Pancreas (tissue), 10 donors: ENCODE results near the gene BRD2. TPM values are rescaled to one million over a fixed set of nuclear protein-coding genes. Genes with fewer than 3 reads are reported as not detected.

Experiments used
- ATAC-seq, 4 donors: fragments of 200-7000 bp; cut with Tn5 transposase; one replicate each; pipeline versions ENCODE4 v1.8.0 to v1.9.1; 2020; ENCODE audit warnings: mild to moderate bottlenecking in 4 of 4, moderate library complexity in 4 of 4
- DNase-seq, 6 donors: peaks; one replicate each; pipeline ENCODE4 v3.0.0-alpha.2; 2020
- FAIRE-seq: peaks from 2 replicates; lab custom pipeline; 2012; peaks lifted over from hg19 to GRCh38; lab: Jason Lieb, UNC
- H3K27ac ChIP-seq, 4 donors: fragments of 200-600 bp; sonication (generic); 1 replicate in 3 of 4; 2 replicates in 1 of 4; pipeline versions ENCODE4 v1.5.0 to v1.8.0; 2020
- H3K27me3 ChIP-seq, 4 donors: fragments of 200-600 bp; one replicate each; pipeline ENCODE4 v1.8.0; 2021
- H3K36me3 ChIP-seq, 3 donors: fragments of 200-600 bp; sonication (generic) in 1 of 3; one replicate each; pipeline versions ENCODE4 v1.5.0 to v1.8.0; 2020 to 2021
- H3K4me1 ChIP-seq, 3 donors: fragments of 200-600 bp; one replicate each; pipeline ENCODE4 v1.8.0; 2021
- H3K4me3 ChIP-seq, 4 donors: fragments of 200-600 bp; sonication (generic) in 2 of 4; one replicate each; pipeline versions ENCODE4 v1.5.0 to v1.8.0; 2020 to 2021
- H3K9me3 ChIP-seq, 4 donors: fragments of 200-600 bp; one replicate each; pipeline ENCODE4 v1.8.0; 2021
- CTCF ChIP-seq, 4 donors: fragments of 200-600 bp; sonication (generic) in 3 of 4; IDR thresholded peaks; one replicate each; pipeline versions ENCODE4 v1.5.0 to v1.8.0; 2021; ENCODE audit warnings: antibody characterized with exemption in 4 of 4
- WGBS, 2 donors: extraction: QIAGEN DNeasy Blood & Tissue Kit; methylation state at CpG; one replicate each; pipeline ENCODE4 v1.1.7; 2013; 5-methylcytosine and 5-hydroxymethylcytosine counted together
- intact Hi-C, 3 donors: fragments of 100-400 bp; cut with DNase I; formaldehyde crosslinking; loops; one replicate each; pipeline versions ENCODE4 v1.11.1 to v1.14.2; 2022
- polyA plus RNA-seq, 2 donors: library from polyadenylated mRNA; stranded (reverse); fragments of 200-250 nt; gene quantifications; one replicate each; pipeline ENCODE4 v1.2.3, GENCODE V29; 2013
- total RNA-seq, 6 donors: library from RNA; stranded (reverse); fragmentation: NEBNext Ultra II Directional in 4 of 6; extraction: Animal tissue kit (Norgen Biotek cat#: 25700) in 4 of 6; gene quantifications; one replicate each; pipeline versions ENCODE4 v1.2.1 to v1.2.4, GENCODE V29; 2021 to 2023
- donor health status: healthy with polysubstance abuse.
- donor health status: DM: no; HTN: no; CAD: no; lungs with moderate emphysema.
- donor health status: DM: no; HTN: no; CAD: no.
- donor health status: control.
- donor health status: control.
- donor health status: Bipolar disorder and iron deficiency.
- donor health status: DM: yes; HTN: yes; CAD: no.
- donor health status: DM: no; HTN: no; CAD: no.
- donor health status: DM: no; HTN: no; CAD: no.
- donor health status: DM: yes; HTN: yes; CAD: no.

Gene BRD2
- total and polyA plus RNA-seq, 8 donors = 50.5 to 128 (median 88.9) TPM

GRCh38 chr6:33019372-33019771, 51.0 kb downstream of the BRD2 start:
- peaks cover 0 to 11% (median 9%) of the 10 kb centered on the region in 3 donors for H3K4me1 ChIP-seq
- H3K27me3 ChIP-seq = no peaks in the 10 kb centered on the region
- no peak for FAIRE-seq
- no peaks in the 10 kb centered on the region for H3K9me3 ChIP-seq
- DNase-seq = no peak
- ATAC-seq = peak in 3 of 4 donors; percentile 5 to 20 (median 8)
- peak overlapping the region in 1 of 4 donors; percentile 24 for H3K4me3 ChIP-seq
- TF ChIP-seq CTCF (IDR thresholded peaks at IDR 0.05) = no peak
- no peaks in the 10 kb centered on the region for H3K36me3 ChIP-seq
- peak overlapping the region in 3 of 4 donors; percentile 64 to 86 (median 84) for H3K27ac ChIP-seq
- intact Hi-C loops = no loop called here

GRCh38 chr6:33021917-33022316, 53.5 kb downstream of the BRD2 start:
- H3K27me3 ChIP-seq = no peaks in the 10 kb centered on the region
- no peak for ATAC-seq
- H3K4me1 ChIP-seq = peaks cover 0 to 11% (median 9%) of the 10 kb centered on the region in 3 donors
- no peak for TF ChIP-seq CTCF (IDR thresholded peaks at IDR 0.05)
- no peak overlapping the region for H3K27ac ChIP-seq
- no peak for DNase-seq
- H3K9me3 ChIP-seq = no peaks in the 10 kb centered on the region
- WGBS, 2 donors = 81 to 85% methylated on average over 11 of the region's 11 CpGs
- no peak for FAIRE-seq
- H3K4me3 ChIP-seq = no peak overlapping the region
- H3K36me3 ChIP-seq = no peaks in the 10 kb centered on the region
- intact Hi-C loops = no loop called here

GRCh38 chr6:33023536-33023935, 55.1 kb downstream of the BRD2 start:
- intact Hi-C loops = no loop called here
- ATAC-seq = no peak
- no peaks in the 10 kb centered on the region for H3K9me3 ChIP-seq
- H3K4me3 ChIP-seq = no peak overlapping the region
- H3K4me1 ChIP-seq = peaks cover 0 to 8% (median 2%) of the 10 kb centered on the region in 3 donors
- DNase-seq = no peak
- no peak for FAIRE-seq
- TF ChIP-seq CTCF (IDR thresholded peaks at IDR 0.05) = no peak
- H3K27ac ChIP-seq = no peak overlapping the region
- no peaks in the 10 kb centered on the region for H3K36me3 ChIP-seq
- 40 to 53% methylated on average over 3 of the region's 3 CpGs for WGBS, 2 donors
- H3K27me3 ChIP-seq = no peaks in the 10 kb centered on the region

- no peaks in the 10 kb centered on the region for H3K27me3 ChIP-seq
- H3K9me3 ChIP-seq = no peaks in the 10 kb centered on the region
- no peak for DNase-seq
- ATAC-seq = no peak
- no peak for TF ChIP-seq CTCF (IDR thresholded peaks at IDR 0.05)
- intact Hi-C loops = no loop called here
- FAIRE-seq = no peak
- peaks cover 0 to 1% (median 0%) of the 10 kb centered on the region in 3 donors for H3K4me1 ChIP-seq
- H3K4me3 ChIP-seq = no peak overlapping the region
- no peak overlapping the region for H3K27ac ChIP-seq
- no peaks in the 10 kb centered on the region for H3K36me3 ChIP-seq
These were observed 56.1 kb downstream of the BRD2 start for GRCh38 chr6:33024521-33024920.

GRCh38 chr6:33028220-33028849, 59.9 kb downstream of the BRD2 start:
- intact Hi-C loops = no loop called here
- Histone ChIP-seq H3K4me1 (peaks cover 0 to 4% (median 0%) of the 10 kb centered on the region in 3 donors), H3K27ac (peak overlapping the region in 2 of 4 donors; percentile 32 to 38), H3K36me3 (no peaks in the 10 kb centered on the region), H3K9me3 (no peaks in the 10 kb centered on the region), H3K27me3 (no peaks in the 10 kb centered on the region), H3K4me3 (no peak overlapping the region)
- DNase-seq = no peak
- no peak for FAIRE-seq
- no peak for TF ChIP-seq CTCF (IDR thresholded peaks at IDR 0.05)
- peak in 2 of 4 donors; percentile 33 to 36 for ATAC-seq
- 0 to 9% methylated on average over 1 of the region's 1 CpG for WGBS, 2 donors
